ENCODE results near the gene HEYL. TPM values are rescaled to one million over a fixed set of nuclear protein-coding genes. Genes with fewer than 3 reads are reported as not detected.
A peak's percentile ranks its signal among the peaks of the same experiment; 100 is the strongest.

Gene HEYL
- total and polyA plus RNA-seq, 9 donors: 1.8 to 27.2 (median 11.3) TPM

DNA sequence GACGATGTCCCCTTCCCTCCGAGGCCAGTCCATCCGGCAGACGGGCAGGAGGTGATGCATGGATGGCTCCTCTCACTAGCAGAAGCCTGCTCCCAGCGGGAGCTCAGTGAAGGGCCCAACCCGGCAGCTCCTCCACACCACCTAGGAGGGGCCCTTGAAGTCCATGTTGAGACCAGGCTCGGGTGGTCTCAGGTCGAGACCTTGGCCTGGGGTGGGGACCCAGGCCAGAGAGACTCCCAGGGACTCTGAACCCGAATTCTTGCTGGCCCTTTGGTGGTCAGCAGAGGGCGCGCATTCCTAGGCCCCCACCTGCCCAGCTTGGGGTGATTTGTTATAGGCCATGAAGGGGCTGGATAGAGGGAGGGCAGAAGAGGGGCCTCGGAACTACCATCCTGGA lies 33.1 kb upstream of the HEYL start:
- 27 to 34% (median 28%) methylated on average over 11 to 12 of the region's 12 CpGs for WGBS, 3 donors
- DNase-seq: peak in 1 of 5 donors; percentile 61
- Histone ChIP-seq H3K9me3 (no peaks in the 10 kb centered on the region), H3K36me3 (no peaks in the 10 kb centered on the region), H3K4me3 (no peak overlapping the region), H3K27ac (no peak overlapping the region), H3K4me1 (ENCODE audit: insufficient read depth) (no peaks in the 10 kb centered on the region), H3K27me3 (no peaks in the 10 kb centered on the region)
- TF ChIP-seq, protein P1, sequence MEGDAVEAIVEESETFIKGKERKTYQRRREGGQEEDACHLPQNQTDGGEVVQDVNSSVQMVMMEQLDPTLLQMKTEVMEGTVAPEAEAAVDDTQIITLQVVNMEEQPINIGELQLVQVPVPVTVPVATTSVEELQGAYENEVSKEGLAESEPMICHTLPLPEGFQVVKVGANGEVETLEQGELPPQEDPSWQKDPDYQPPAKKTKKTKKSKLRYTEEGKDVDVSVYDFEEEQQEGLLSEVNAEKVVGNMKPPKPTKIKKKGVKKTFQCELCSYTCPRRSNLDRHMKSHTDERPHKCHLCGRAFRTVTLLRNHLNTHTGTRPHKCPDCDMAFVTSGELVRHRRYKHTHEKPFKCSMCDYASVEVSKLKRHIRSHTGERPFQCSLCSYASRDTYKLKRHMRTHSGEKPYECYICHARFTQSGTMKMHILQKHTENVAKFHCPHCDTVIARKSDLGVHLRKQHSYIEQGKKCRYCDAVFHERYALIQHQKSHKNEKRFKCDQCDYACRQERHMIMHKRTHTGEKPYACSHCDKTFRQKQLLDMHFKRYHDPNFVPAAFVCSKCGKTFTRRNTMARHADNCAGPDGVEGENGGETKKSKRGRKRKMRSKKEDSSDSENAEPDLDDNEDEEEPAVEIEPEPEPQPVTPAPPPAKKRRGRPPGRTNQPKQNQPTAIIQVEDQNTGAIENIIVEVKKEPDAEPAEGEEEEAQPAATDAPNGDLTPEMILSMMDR (IDR thresholded peaks at IDR 0.05): no peak
- TF ChIP-seq EP300 (IDR thresholded peaks at IDR 0.05) (no peak), POLR2A (IDR thresholded peaks at IDR 0.05) (no peak)
- intact Hi-C loops (cut with DNase I): no loop called here

DNA sequence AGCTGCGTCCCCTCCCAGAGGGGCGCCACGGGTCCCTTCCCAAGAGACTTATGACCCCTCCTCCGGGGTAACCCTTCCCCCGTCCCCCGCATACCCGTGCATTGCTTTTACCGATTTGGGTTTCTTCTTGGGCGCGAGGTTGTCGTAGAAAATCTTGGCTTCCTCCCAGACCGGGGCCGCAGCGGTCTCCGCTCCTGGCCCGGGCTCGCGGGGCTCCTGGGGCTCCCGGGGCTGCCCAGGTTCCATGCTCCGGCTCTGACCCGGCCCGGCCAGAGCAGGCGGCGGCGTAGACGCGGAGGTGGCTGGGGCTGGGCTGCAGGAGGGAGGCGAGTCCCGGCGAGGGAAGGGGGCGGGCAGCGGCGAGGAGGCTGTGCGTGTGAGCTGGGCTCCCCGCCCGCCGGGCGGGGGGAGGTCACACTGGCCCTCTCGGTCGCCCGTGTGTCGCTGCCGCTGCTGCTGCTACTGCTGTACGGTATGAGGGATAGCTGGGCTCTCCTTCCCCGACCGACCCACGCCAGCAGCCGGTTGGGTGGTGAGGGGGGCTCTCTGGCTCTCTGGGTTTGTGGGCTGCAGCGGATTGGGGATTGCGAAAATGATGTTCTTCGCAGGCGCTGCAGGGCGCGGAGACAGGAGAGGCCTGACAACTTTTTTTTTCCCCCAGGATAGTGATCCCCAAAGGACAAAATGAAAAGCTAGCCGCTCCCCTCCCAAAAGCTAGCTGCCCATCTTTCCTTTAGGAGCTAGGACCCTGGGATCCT lies 32.5 kb upstream of the HEYL start, which contains the start of gene NT5C1A:
Gene NT5C1A, minus strand, starts transcription at position 315 of the 758 bp plus-strand sequence. Its CDS starts 69 bp downstream, at position 246.
- H3K36me3 ChIP-seq: no peaks in the 10 kb centered on the region
- intact Hi-C loops (cut with DNase I): no loop called here
- no peaks in the 10 kb centered on the region for H3K27me3 ChIP-seq
- no peaks in the 10 kb centered on the region for H3K4me1 ChIP-seq (ENCODE audit: insufficient read depth)
- H3K9me3 ChIP-seq: no peaks in the 10 kb centered on the region
- H3K27ac ChIP-seq: no peak within 1 kb of the TSS
- H3K4me3 ChIP-seq: peak within 1 kb of the TSS; percentile 43
- 0 to 2% (median 2%) methylated on average over 53 to 55 of the region's 55 CpGs for WGBS, 3 donors
- TF ChIP-seq, protein P1 (IDR thresholded peaks at IDR 0.05): no peak
- TF ChIP-seq EP300 (IDR thresholded peaks at IDR 0.05): no peak
- TF ChIP-seq POLR2A (IDR thresholded peaks at IDR 0.05): no peak
- DNase-seq: peak in 4 of 5 donors; percentile 31 to 69 (median 42)

DNA sequence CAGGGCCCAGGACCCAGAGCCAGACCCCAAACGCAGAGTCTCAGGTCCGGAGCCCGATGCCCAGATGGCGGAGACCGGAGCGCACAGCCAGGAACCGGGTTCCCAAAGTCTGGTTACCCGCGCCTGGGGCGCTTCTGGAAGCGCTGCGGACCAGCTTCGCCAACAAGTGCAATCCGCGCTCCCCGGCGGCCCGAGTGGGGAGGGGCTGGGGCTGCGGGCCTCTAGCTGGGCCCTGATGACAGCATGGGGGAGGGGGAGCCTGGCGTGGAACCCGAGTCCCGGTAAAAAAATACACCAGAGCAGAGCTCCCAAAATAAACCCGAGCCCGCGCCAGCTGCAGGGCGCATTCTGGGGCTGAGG lies 32.0 kb upstream of the HEYL start:
- H3K9me3 ChIP-seq: no peaks in the 10 kb centered on the region
- no peaks in the 10 kb centered on the region for H3K4me1 ChIP-seq (ENCODE audit: insufficient read depth)
- peak; percentile 46 to 75 (median 62) for DNase-seq
- H3K27ac ChIP-seq: no peak overlapping the region
- no peaks in the 10 kb centered on the region for H3K27me3 ChIP-seq
- TF ChIP-seq EP300 (IDR thresholded peaks at IDR 0.05) (no peak), POLR2A (IDR thresholded peaks at IDR 0.05) (no peak)
- TF ChIP-seq, protein P1 (IDR thresholded peaks at IDR 0.05): no peak
- H3K36me3 ChIP-seq: no peaks in the 10 kb centered on the region
- WGBS, 3 donors: 1 to 3% (median 1%) methylated on average over 24 to 26 of the region's 26 CpGs
- intact Hi-C loops (cut with DNase I): no loop called here
- peak overlapping the region; percentile 43 for H3K4me3 ChIP-seq

DNA sequence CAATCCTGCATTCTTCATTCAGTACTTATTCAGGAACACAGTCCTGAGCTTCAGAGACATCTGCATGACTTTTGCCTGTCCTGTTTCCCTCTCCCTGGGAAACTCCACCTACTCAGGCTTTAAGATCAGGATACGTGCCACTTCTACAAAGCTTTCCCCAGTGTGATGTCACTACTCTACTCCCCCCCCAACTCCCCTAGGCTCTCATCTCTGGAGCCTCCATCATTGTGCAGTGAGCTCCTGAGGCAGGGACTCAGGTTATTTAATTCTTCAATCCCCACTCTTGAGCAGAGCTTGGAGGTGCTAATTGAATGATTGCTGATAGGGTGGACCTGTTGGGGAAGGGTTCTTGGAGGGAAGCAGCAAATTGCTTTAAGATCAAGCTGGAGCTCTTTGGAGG lies 31.2 kb upstream of the HEYL start:
- Histone ChIP-seq H3K27me3 (no peaks in the 10 kb centered on the region), H3K4me3 (no peak overlapping the region), H3K27ac (no peak overlapping the region), H3K9me3 (no peaks in the 10 kb centered on the region), H3K36me3 (no peaks in the 10 kb centered on the region), H3K4me1 (ENCODE audit: insufficient read depth) (no peaks in the 10 kb centered on the region)
- 48 to 69% (median 62%) methylated on average over 1 of the region's 1 CpG for WGBS, 3 donors
- DNase-seq: no peak
- TF ChIP-seq POLR2A (IDR thresholded peaks at IDR 0.05) (no peak), EP300 (IDR thresholded peaks at IDR 0.05) (no peak)
- TF ChIP-seq, protein P1 (IDR thresholded peaks at IDR 0.05): no peak
- intact Hi-C loops (cut with DNase I): no loop called here
